ENCODE results near the gene COQ8A. TPM values are rescaled to one million over a fixed set of nuclear protein-coding genes. Genes with fewer than 3 reads are reported as not detected.

Gene COQ8A
- polyA plus RNA-seq, 3 donors = 32.2 to 39.2 (median 35.4) TPM

GRCh38 chr1:227003165-227003564, 63.1 kb downstream of the COQ8A start:
- DNase-seq = no peak

DNA sequence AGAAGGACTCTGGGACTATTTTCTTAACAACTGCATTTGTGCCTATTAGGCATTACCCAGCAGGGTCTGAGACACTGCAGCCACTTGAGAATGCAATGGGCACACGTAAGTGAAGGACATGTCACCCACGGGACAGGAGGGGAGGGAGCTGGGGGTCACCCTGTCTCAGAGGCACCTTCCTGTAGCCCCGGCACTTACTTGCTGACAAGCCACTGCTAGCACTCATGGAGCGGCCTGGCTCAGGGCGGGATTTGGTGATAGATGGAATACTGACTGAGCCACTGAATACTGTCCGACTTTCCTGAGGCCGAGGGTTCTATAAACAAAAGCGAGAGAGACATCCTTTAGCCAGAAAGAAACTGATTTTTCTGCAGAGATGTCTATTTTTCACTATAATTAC, 64.7 kb downstream of the COQ8A start:
- DNase-seq = no peak

DNA sequence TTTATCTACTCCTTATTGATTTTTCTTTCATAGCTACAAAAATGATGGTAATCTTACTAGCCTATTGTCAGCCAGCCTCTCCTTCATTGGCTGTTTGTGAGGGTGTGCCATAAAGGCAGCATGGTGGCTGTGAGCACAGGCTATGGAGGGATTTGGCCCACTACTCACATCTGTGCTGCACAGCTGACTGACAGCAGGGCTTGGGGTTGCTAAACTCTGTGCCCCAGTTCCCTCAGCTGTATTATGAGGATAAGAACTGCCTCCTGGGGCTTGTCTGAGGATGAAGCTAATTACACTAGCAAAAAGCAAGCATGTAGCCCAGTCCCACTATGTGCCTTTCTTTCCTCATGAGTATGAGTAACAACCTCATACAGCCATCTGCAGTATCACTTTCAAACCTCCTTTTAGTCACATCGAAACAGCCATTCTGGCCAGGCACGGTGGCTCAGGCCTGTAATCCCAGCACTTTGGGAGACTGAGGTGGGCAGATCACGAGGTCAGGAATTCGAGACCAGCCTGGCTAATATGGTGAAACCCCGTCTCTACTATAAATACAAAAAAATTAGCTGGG, 66.2 kb downstream of the COQ8A start:
- DNase-seq = no peak

- DNase-seq = no peak
Observed at GRCh38 chr1:227009937-227010336, 69.8 kb downstream of the COQ8A start.

DNA sequence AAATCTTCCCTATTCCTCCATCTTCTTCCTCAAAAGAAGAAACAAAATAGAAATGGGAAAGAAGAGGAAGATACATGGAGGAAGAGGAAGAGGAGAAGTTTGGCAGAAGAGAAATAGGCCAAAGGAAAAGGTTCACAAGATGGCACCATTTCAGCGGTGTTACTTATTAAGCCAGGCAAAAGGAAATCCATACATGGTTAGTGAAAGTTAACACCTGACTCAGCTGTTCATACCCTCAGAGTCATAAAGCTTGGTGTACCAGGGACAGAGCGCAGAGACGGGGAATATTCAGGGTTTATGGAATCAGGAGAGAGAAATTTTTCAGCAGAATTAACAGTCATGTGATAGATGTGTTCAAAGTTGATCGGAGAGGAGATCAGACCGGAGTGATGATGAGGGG, 70.6 kb downstream of the COQ8A start:
- no peak for DNase-seq

- no peak for DNase-seq
Observed at GRCh38 chr1:227016990-227017389, 76.9 kb downstream of the COQ8A start.

- no peak for DNase-seq
Observed at GRCh38 chr1:227032396-227032795, 92.3 kb downstream of the COQ8A start.

GRCh38 chr1:227033880-227034279, 93.8 kb downstream of the COQ8A start:
- DNase-seq = no peak

DNA sequence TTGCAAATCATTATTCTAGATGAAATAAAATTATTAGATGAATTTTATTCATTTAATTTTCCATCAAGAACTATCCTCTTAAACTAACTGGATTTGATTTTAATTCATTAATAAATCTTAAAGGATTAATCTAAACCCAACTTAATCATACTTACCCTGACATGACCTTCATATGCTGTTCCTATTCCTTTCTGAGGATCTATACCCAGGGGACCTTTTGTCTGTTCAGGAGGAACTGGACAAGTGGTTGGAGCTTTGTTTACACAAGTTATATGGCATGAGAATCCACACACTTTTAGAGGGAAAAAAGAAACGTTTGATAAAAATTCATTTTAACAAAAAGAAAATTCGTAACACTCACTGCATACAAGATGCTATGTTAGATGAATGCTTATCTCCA, 95.2 kb downstream of the COQ8A start:
- no peak for DNase-seq

GRCh38 chr1:227037121-227037520, 97.0 kb downstream of the COQ8A start:
- DNase-seq = no peak

Other genes starting within 250 kb of the COQ8A start
- gene ITPKB, start 201.0 kb upstream of the COQ8A start, polyA plus RNA-seq (ENCODE audit: insufficient read length in 3 of 3) = 10 to 100 TPM; 23.8 to 25.5 (median 25.0) TPM
- gene PSEN2, start 69.7 kb upstream of the COQ8A start, polyA plus RNA-seq (ENCODE audit: insufficient read length in 3 of 3) = 10 to 100 TPM; 15.7 to 20.8 (median 20.3) TPM

Data from renal pelvis (tissue), 4 donors.